HepG2 (cell line): ENCODE results near the gene SFXN5. TPM values are rescaled to one million over a fixed set of nuclear protein-coding genes. Genes with fewer than 3 reads are reported as not detected.

ENCODE experiments used
- ARID5B ChIP-seq: IDR thresholded peaks from 2 replicates; pipeline ENCODE4 v1.4.0; 2020; ENCODE audit warnings: mild to moderate bottlenecking, missing genetic modification reagents
- ARNT ChIP-seq: fragments of 450-650 bp; IDR thresholded peaks from 2 replicates; pipeline ENCODE4 v1.6.1; 2017
- FOXP4 ChIP-seq: sonication (generic); formaldehyde crosslinking; IDR thresholded peaks from 2 replicates; pipeline ENCODE4 v1.4.0; 2020; ENCODE audit warnings: missing genetic modification reagents
- MLXIP ChIP-seq: sonication (generic); formaldehyde crosslinking; IDR thresholded peaks from 2 replicates; pipeline ENCODE4 v1.9.0; 2021; ENCODE audit warnings: missing genetic modification reagents, borderline replicate concordance
- RBFOX2 ChIP-seq: fragments of 200-400 bp; formaldehyde crosslinking; IDR thresholded peaks from 2 replicates; pipeline ENCODE4 v1.6.1; 2017; ENCODE audit warnings: low read depth, mild to moderate bottlenecking, low read length
- SNAPC4 ChIP-seq: sonication (generic); formaldehyde crosslinking; IDR thresholded peaks from 2 replicates; pipeline ENCODE4 v1.4.0; 2020; ENCODE audit warnings: mild to moderate bottlenecking, missing genetic modification reagents
- ZFYVE20 ChIP-seq: sonication (generic); formaldehyde crosslinking; IDR thresholded peaks from 2 replicates; pipeline ENCODE4 v1.8.0; 2023; ENCODE audit warnings: low read depth, mild to moderate bottlenecking, moderate library complexity, missing genetic modification reagents, borderline replicate concordance
- ZNF160 ChIP-seq: sonication (generic); formaldehyde crosslinking; IDR thresholded peaks from 2 replicates; pipeline ENCODE4 v1.8.0; 2022; ENCODE audit warnings: mild to moderate bottlenecking, inconsistent platforms, missing genetic modification reagents
- ZNF709 ChIP-seq: sonication (generic); formaldehyde crosslinking; IDR thresholded peaks from 2 replicates; pipeline ENCODE4 v1.5.0; 2020; ENCODE audit warnings: mild to moderate bottlenecking, missing genetic modification reagents
- ZSCAN12 ChIP-seq: sonication (generic); formaldehyde crosslinking; IDR thresholded peaks from 2 replicates; pipeline ENCODE4 v1.9.0; 2021; ENCODE audit warnings: mild to moderate bottlenecking, missing genetic modification reagents
- polyA plus RNA-seq, 8 experiments: library from polyadenylated mRNA; depleted of rRNA in 3 of 8; stranded (reverse) in 7 of 8; unstranded in 1 of 8; fragments of >200 nt; fragmentation: Illumina TruSeq in 4 of 8; extraction: Trizol in 4 of 8; gene quantifications; 2 replicates each; pipeline versions ENCODE4 v1.2.1 to v1.2.3, GENCODE V29; 2011 to 2016; ENCODE audit warnings: low read depth in 4 of 8, missing spikeins in 1 of 8, mixed read lengths in 1 of 8; ENCODE audit not compliant: insufficient read depth in 1 of 8
- total RNA-seq, 5 experiments: library from RNA; depleted of rRNA; stranded (reverse); fragments of >200 nt; fragmentation: Illumina TruSeq; extraction: Trizol; gene quantifications; 2 replicates each; pipeline ENCODE4 v1.2.3, GENCODE V29; 2016; ENCODE audit warnings: low read depth in 1 of 5

Gene SFXN5
- total and polyA plus RNA-seq, 2 of the 13 experiments (the other 11 are each of a cell fraction or from before 2014, with no cell fraction given): 34.9 to 37.4 TPM

GRCh38 chr2:73112026-73112912 is 40.8 kb upstream of the SFXN5 start (continued):
- TF ChIP-seq SNAPC4 (CRISPR knock-in tag): no peak
- TF ChIP-seq ZNF160 (CRISPR knock-in tag): peak; percentile 59; the same call in 1 of the 2 replicates
- peak; percentile 60; the same call in 1 of the 2 replicates for TF ChIP-seq RBFOX2
- no peak; the same call in 1 of the 2 replicates for TF ChIP-seq MLXIP (CRISPR knock-in tag)
- peak; percentile 90 for TF ChIP-seq ZFYVE20 (CRISPR knock-in tag)
- no peak for TF ChIP-seq ARNT
- peak; percentile 27 for TF ChIP-seq ARID5B (CRISPR knock-in tag)
- 0 out of 2 replicates have a peak, but pooled peaks have one; percentile 36 for TF ChIP-seq ZSCAN12 (CRISPR knock-in tag)
- TF ChIP-seq ZNF709 (CRISPR knock-in tag): peak; percentile 63
- TF ChIP-seq FOXP4: 0 out of 2 replicates have a peak, but pooled peaks have one; percentile 13
